HG03520 (cell line): ENCODE measurements around the gene SNX21.
"Not testable (repeated sequence)": the region's sequence is repeated elsewhere in the genome, so short reads cannot be mapped to it uniquely, and the experiment has no call there.

Experiments used
- ATAC-seq: cut with Tn5 transposase; IDR thresholded peaks from one replicate; pipeline ENCODE4 v1.9.1; 2021; ENCODE audit warnings: mild to moderate bottlenecking, moderate library complexity; ENCODE audit not compliant: unreplicated experiment

The SNX21 gene

GRCh38 chr20:45821947-45822346, 11.7 kb upstream of the SNX21 start:
- ATAC-seq, result no peak

- ATAC-seq, result no peak
Measured at GRCh38 chr20:45822857-45823256, 10.7 kb upstream of the SNX21 start.

GRCh38 chr20:45823949-45824835, 9.4 kb upstream of the SNX21 start:
- no peak for ATAC-seq

GRCh38 chr20:45826381-45827019, 7.1 kb upstream of the SNX21 start:
- no peak for ATAC-seq

- no peak for ATAC-seq
Measured at GRCh38 chr20:45827030-45827652, 6.5 kb upstream of the SNX21 start, which contains the start of gene TNNC2. TSS of gene TNNC2 (minus strand) at chr20:45827312. CDS start at chr20:45827248, 64 bp downstream.

- no peak for ATAC-seq
Measured at GRCh38 chr20:45827712-45828111, 5.9 kb upstream of the SNX21 start.

GRCh38 chr20:45828589-45828988, 5.0 kb upstream of the SNX21 start:
- ATAC-seq, result no peak

GRCh38 chr20:45829673-45830106, 3.9 kb upstream of the SNX21 start:
- ATAC-seq, result not testable (repeated sequence)

GRCh38 chr20:45832619-45833018, 980 bp upstream of the SNX21 start:
- no peak for ATAC-seq

GRCh38 chr20:45833883-45834796, 541 bp downstream of the SNX21 start:
- ATAC-seq, result no peak

- no peak for ATAC-seq
Measured at GRCh38 chr20:45834797-45835161, 1.2 kb downstream of the SNX21 start.

GRCh38 chr20:45835329-45835765, 1.7 kb downstream of the SNX21 start:
- ATAC-seq, result no peak

- no peak for ATAC-seq
Measured at GRCh38 chr20:45835825-45836224, 2.2 kb downstream of the SNX21 start.

- ATAC-seq, result no peak
Measured at GRCh38 chr20:45836841-45837240, 3.2 kb downstream of the SNX21 start.

GRCh38 chr20:45840700-45841198, 7.2 kb downstream of the SNX21 start:
- ATAC-seq, result no peak

GRCh38 chr20:45841407-45842129, 8.0 kb downstream of the SNX21 start:
- ATAC-seq, result no peak

GRCh38 chr20:45842169-45842812, 8.7 kb downstream of the SNX21 start:
- ATAC-seq, result no peak

GRCh38 chr20:45843506-45843905, 9.9 kb downstream of the SNX21 start:
- ATAC-seq, result no peak

- ATAC-seq, result no peak
Measured at GRCh38 chr20:45845452-45845851, 11.9 kb downstream of the SNX21 start.
